H1 (cell line): ENCODE measurements around the gene PPP1R1B. TPM values are rescaled to one million over a fixed set of nuclear protein-coding genes. Genes with fewer than 3 reads are reported as not detected.

Experiments used
- CTBP2 ChIP-seq: IDR thresholded peaks from 2 replicates; pipeline ENCODE4 v1.7.0; 2011; ENCODE audit warnings: borderline replicate concordance, mild to moderate bottlenecking, moderate library complexity, mixed read lengths, low read length; ENCODE audit not compliant: insufficient read depth, insufficient read length
- NRF1 ChIP-seq: IDR thresholded peaks from 2 replicates; pipeline ENCODE4 v1.6.1; 2011; ENCODE audit warnings: mild to moderate bottlenecking, low read depth, low read length, improper control_type of control experiment
- SP1 ChIP-seq: IDR thresholded peaks from 2 replicates; pipeline ENCODE4 v1.6.1; 2011; ENCODE audit warnings: low read depth, low read length
- polyA plus RNA-seq, 7 experiments: library from polyadenylated mRNA; depleted of rRNA in 3 of 7; stranded (reverse) in 5 of 7; unstranded in 2 of 7; fragments of >200 nt in 5 of 7; fragments of 200-250 nt in 2 of 7; gene quantifications; 1 replicate in 5 of 7; 2 replicates in 1 of 7; 4 replicates in 1 of 7; pipeline versions ENCODE4 v1.2.1 to v1.2.3, GENCODE V29; 2011 to 2013; ENCODE audit warnings: missing spikeins in 2 of 7, mixed read lengths in 2 of 7
- total RNA-seq: library from RNA; stranded (reverse); fragmentation: NEBNext Ultra II Directional; extraction: Animal tissue kit (Norgen Biotek cat#: 25700); gene quantifications from 2 replicates; pipeline ENCODE4 v1.2.1, GENCODE V29; 2021

PPP1R1B gene
- total and polyA plus RNA-seq, 2 of the 8 experiments (the other 6 are each of a cell fraction or from before 2014, with no cell fraction given) = 10.7 to 22.3 TPM

GRCh38 chr17:39674702-39675389 is 48.1 kb downstream of the PPP1R1B start (continued):
- TF ChIP-seq NRF1 (no peak), SP1 (no peak), CTBP2 (no peak)
